NCI-H2196 (cell line): ENCODE measurements around the gene TMEM25.
A peak's percentile ranks its signal among the peaks of the same experiment; 100 is the strongest.
"Not testable (repeated sequence)": the region's sequence is repeated elsewhere in the genome, so short reads cannot be mapped to it uniquely, and the experiment has no call there.

Experiments used
- DNase-seq: peaks from one replicate; lab custom pipeline; 2025; ENCODE audit not compliant: unreplicated experiment; lab: John Stamatoyannopoulos, UW

The TMEM25 gene

GRCh38 chr11:118532091-118532490, 1.1 kb downstream of the TMEM25 start:
- no peak for DNase-seq

GRCh38 chr11:118532852-118533768, 2.1 kb downstream of the TMEM25 start:
- no peak for DNase-seq

DNA sequence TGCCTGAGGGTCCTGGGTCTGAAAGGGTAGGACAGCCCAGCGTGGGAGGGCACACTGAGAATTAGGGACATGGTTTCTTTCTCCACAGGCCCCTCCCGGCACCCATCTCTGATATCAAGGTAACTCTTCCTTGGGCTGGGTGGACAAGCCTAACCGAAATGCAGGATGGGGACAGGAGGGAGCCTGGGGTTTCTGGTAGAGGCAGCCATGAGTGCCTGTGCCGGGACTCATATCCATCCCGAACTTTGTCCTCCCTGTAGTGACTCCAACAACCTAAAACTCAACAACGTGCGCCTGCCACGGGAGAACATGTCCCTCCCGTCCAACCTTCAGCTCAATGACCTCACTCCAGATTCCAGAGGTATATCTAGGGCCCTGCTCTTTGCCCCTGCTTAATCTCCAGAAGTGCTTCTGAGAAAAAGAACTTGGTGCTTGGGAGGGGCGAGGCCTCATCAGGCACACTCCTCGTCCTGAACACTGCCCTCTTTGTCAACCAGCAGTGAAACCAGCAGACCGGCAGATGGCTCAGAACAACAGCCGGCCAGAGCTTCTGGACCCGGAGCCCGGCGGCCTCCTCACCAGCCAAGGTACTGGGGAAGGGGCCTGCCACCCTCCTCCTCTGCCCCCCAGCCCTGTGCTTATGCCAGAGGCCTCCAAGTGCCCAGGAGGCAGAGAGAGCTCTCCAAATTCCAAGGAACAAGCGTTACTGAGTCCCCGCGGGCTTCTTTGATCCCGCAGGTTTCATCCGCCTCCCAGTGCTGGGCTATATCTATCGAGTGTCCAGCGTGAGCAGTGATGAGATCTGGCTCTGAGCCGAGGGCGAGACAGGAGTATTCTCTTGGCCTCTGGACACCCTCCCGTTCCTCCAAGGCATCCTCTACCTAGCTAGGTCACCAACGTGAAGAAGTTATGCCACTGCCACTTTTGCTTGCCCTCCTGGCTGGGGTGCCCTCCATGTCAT, 3.1 kb downstream of the TMEM25 start:
- DNase-seq, result no peak

DNA sequence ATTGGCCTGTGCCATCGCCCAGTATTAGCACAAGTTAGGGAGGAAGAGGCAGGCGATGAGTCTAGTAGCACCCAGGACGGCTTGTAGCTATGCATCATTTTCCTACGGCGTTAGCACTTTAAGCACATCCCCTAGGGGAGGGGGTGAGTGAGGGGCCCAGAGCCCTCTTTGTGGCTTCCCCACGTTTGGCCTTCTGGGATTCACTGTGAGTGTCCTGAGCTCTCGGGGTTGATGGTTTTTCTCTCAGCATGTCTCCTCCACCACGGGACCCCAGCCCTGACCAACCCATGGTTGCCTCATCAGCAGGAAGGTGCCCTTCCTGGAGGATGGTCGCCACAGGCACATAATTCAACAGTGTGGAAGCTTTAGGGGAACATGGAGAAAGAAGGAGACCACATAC, 4.3 kb downstream of the TMEM25 start:
- DNase-seq, result no peak

GRCh38 chr11:118536726-118537125, 5.7 kb downstream of the TMEM25 start:
- DNase-seq, result no peak

DNA sequence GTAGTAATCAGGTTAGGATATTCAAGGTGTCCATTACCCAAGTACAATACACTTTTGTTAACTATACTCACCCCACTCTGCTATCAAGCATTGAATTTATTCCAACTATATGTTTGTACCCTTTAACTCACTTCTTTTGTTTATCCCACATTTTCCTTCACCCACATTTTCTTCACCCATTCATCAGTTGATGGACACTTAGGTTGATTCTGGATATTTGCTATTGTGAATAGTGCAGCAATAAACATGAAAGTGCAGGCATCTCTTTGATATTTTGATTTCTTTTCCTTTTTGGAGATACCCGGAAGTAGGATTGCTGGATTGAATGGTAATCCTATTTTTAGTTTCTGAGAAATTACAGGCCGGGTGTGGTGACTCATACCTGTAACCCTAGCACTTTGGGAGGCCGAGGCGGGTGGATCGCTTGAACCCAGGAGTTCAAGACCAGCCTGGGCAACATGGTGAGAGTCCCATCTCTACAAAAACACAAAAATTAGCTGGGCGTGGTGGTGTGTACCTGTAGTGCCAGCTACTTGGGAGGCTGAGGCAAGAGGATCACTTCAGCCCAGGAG, 6.5 kb downstream of the TMEM25 start:
- DNase-seq, result no peak

- no peak for DNase-seq
Observed at GRCh38 chr11:118544010-118544646, 13.1 kb downstream of the TMEM25 start.

DNA sequence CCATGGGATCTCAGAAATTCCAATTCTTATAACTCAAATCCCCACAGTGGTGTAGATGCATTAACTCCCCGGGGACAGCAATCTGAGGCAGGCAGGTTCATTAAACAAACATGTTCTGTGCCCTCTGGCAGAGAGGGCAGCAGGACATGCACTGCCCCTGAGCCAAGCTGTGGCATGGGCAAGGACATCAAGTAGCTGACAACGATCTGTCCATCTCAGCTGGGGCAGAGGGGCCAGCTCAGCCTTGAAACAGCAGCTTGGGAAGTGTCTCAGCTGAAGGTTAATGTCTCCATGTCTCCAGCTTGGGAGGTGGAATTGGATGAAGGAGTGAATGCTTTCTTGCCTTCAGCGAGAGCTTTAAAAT, 13.6 kb downstream of the TMEM25 start:
- no peak for DNase-seq

DNA sequence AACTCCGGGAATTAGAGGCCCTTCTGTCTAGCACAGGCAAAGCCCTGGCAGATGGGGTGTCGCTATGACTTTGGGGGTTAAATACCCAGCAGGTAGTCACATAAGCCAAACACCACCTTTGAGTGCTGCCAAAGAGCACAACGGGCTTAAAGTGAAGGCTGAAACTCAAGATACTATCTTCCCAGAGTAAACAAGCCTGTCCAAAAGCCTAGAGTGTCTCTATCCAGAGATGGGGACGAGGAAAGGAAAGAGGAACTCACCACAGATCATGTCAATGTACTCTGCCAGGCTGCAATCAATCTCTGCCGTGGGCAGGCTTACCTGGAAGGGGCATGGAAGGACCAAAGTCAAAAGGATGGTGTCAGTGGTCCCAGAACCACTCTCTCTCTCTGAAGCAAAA, 14.5 kb downstream of the TMEM25 start:
- no peak for DNase-seq

DNA sequence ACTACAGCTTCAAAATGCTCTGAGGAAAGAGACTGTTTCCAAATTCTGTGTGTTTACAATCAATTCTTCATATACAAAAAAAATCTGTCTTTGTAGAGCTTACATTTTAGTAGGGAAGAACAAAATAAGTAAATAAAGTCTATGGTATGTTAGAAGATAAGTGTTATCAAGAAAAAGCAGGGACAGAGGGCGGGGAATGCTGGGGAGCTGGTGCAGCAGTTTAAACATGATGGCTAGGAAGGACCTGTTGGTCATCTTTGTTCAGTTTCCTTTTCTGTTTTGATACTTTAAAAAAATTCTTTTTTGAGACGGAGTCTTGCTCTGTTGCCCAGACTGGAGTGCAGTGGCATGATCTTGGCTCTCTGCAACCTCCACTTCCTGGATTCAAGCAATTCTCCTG, 16.1 kb downstream of the TMEM25 start:
- DNase-seq, result no peak

DNA sequence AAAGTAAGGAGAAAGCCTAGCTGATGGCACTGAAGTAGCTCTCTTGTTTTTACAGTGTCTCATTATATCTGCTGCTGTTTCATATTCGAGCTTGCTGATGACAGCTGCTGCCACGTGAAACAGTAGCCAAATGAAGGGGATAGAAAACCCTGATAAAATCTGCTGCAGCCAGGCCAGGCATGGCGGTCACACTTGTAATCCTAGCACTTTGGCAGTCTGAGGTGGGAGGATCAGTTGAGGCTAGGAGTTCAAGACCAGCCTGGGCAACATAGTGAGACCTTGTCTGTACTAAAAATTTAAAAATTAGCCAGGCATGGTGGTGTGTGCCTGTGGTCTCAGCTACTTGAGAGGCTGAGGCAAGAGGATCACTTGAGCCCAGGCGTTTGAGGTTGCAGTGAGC, 21.3 kb downstream of the TMEM25 start:
- no peak for DNase-seq

DNA sequence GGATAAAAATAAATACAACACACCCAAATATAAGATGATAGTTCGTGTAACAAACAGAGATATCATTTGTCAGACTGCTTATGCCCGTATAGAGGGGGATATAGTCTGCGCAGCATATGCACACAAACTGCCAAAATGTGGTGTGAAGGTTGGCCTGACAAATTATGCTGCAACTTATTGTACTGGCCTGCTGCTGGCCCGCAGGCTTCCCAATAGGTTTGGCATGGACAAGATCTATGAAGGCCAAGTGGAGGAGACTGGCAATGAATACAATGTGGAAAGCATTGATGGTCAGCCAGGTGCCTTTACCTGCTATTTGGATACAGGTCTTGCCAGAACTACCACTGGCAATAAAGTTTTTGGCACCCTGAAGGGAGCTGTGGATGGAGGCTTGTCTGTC, 29.8 kb downstream of the TMEM25 start:
- DNase-seq, result no peak

- no peak for DNase-seq
Observed at GRCh38 chr11:118565051-118565450, 34.1 kb downstream of the TMEM25 start.

- no peak for DNase-seq
Observed at GRCh38 chr11:118569670-118570069, 38.7 kb downstream of the TMEM25 start.

DNA sequence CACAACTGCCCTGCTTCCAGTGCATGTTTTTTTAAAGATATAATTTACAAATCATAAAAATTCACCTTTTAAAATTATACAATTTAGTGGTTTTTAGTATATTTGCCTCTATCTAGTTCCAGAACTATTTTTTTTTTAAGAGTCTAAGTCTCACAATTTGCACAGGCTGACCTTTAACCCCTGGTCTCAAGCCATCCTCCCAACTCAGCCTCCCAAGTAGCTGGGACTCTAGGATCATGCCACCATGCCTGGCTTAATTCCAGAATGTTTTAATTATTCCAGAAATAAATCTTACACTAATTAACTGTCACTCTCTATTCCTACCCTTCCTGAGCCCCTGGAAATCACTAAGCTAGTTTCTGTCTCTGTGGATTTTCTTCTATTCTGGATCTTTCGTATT, 39.8 kb downstream of the TMEM25 start:
- DNase-seq, result no peak

- DNase-seq, result not testable (repeated sequence)
Observed at GRCh38 chr11:118571701-118572060, 40.7 kb downstream of the TMEM25 start.

DNA sequence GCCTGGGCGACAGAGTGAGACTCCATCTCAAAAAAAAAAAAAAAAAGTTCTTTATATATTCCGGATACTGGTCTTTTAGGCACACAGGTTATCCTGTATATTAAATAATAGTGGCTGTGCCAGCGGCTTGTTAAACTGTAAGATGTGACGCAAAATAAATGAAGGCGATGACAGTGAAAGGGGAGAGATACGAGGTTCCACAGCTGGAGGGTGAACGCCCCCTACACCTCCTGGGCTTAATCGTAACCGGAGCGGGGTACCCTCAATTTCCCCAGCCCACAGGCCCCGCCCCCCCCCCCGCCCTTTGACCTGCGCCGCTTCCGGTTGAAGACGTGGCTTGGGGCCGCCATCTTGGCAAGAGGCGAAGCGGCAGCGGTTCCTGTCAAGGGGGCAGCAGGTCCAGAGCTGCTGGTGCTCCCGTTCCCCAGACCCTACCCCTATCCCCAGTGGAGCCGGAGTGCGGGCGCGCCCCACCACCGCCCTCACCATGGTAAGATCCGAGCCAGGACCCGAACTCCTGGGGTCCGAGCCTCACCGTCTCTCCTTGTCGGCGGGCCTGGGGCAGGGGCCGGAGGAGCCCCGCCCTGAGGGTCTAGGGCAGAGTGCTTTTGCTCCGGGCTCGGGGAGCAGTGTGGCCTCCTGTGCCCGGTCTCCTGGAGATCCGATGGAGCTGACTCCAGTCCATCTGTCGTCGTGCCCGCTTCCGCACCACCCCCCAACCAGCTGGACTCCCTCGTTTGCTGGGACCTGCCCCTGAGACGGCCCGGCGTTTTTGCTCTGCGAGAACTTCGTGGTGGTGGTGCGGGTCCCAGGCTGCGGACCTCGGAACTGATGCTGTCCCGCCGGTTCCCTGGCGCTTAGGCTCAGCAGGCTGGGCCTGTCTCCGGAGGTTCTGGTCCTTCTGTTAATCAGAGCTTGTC, 41.3 kb downstream of the TMEM25 start, which contains the start of gene ARCN1:
ARCN1 (plus strand) TSS at position 349 of the 920 bp plus-strand sequence; CDS start at position 488, 139 bp downstream.
- peak; percentile 59 for DNase-seq

GRCh38 chr11:118572981-118573550, 42.1 kb downstream of the TMEM25 start:
- no peak for DNase-seq

GRCh38 chr11:118574636-118575035, 43.6 kb downstream of the TMEM25 start:
- DNase-seq, result no peak

GRCh38 chr11:118577995-118578394, 47.0 kb downstream of the TMEM25 start:
- not testable (repeated sequence) for DNase-seq
